ENCODE measurements around the gene CHD1L. TPM values are rescaled to one million over a fixed set of nuclear protein-coding genes. Genes with fewer than 3 reads are reported as not detected.

The CHD1L gene
- total and polyA plus RNA-seq, 2 of the 4 experiments (the other 2 are of a cell fraction): 31.2 to 47.5 TPM

GRCh38 chr1:147214325-147214724, 28.2 kb upstream of the CHD1L start:
- H2AFZ ChIP-seq (replicated peaks; ENCODE audit: low read length, poor library complexity): no peak overlapping the region
- no peak overlapping the region for H3K18ac ChIP-seq (ENCODE audit: low read depth, low read length)
- ATAC-seq (ENCODE audit: low read depth) (no peak), DNase-seq (no peak)
- no peak for TF ChIP-seq RAD21 (IDR thresholded peaks at IDR 0.05; ENCODE audit: low read length)
- TF ChIP-seq USF2 (IDR thresholded peaks at IDR 0.05; ENCODE audit: low read depth, low read length): no peak
- no peak for TF ChIP-seq MAFK (IDR thresholded peaks at IDR 0.05; ENCODE audit: low read depth, low read length)
- no peak for TF ChIP-seq RCOR1 (IDR thresholded peaks at IDR 0.05; ENCODE audit: insufficient replicate concordance, low read length)
- TF ChIP-seq FOS (IDR thresholded peaks at IDR 0.05; ENCODE audit: low read depth, low read length): no peak
- no peak for TF ChIP-seq CEBPB (IDR thresholded peaks at IDR 0.05; ENCODE audit: low read depth, low read length)
- TF ChIP-seq BHLHE40 (IDR thresholded peaks at IDR 0.05; ENCODE audit: low read depth, low read length): no peak
- no peak for TF ChIP-seq ELK1 (IDR thresholded peaks at IDR 0.05; ENCODE audit: borderline replicate concordance, low read depth, low read length)
- no peak for TF ChIP-seq NFE2L2 (IDR thresholded peaks at IDR 0.05; ENCODE audit: low read depth, low read length)
- no peak for TF ChIP-seq CHD1 (IDR thresholded peaks at IDR 0.05; ENCODE audit: low read depth, low read length)
- TF ChIP-seq CTCF (conservative IDR thresholded peaks at IDR 0.05; ENCODE audit: low read depth, low read length): no peak
- TF ChIP-seq MAZ (IDR thresholded peaks at IDR 0.05; ENCODE audit: borderline replicate concordance, low read depth, low read length): no peak
- TF ChIP-seq SMC3 (IDR thresholded peaks at IDR 0.05; ENCODE audit: low read depth, low read length): no peak
- TF ChIP-seq MXI1 (IDR thresholded peaks at IDR 0.05; ENCODE audit: borderline replicate concordance, low read depth, low read length): no peak
- TF ChIP-seq RFX5 (IDR thresholded peaks at IDR 0.05; ENCODE audit: low read depth, low read length): no peak
- no peak for TF ChIP-seq POLR2A (IDR thresholded peaks at IDR 0.05; ENCODE audit: low read depth, low read length)
- no peak overlapping the region for H3K56ac ChIP-seq (ENCODE audit: extremely low read depth, insufficient read depth, low read length)
- H4K91ac ChIP-seq (ENCODE audit: insufficient read depth, low read depth, low read length): no peak overlapping the region
- no peak overlapping the region for H3K4me3 ChIP-seq (ENCODE audit: insufficient read depth, low read depth, low read length)
- H3K4me1 ChIP-seq (ENCODE audit: control insufficient read depth, insufficient read depth, low read length): no peaks in the 10 kb centered on the region
- no peaks in the 10 kb centered on the region for H3K36me3 ChIP-seq (ENCODE audit: control insufficient read depth, insufficient read depth, low read length)
- intact Hi-C loops (cut with micrococcal nuclease): no loop called here
- H2AK5ac ChIP-seq (ENCODE audit: low read depth, low read length): no peak overlapping the region
- in situ Hi-C loops (cut with MboI; ENCODE audit: low sequenced_read_pairs): no loop called here
- H3K27me3 ChIP-seq (ENCODE audit: control insufficient read depth, insufficient read depth, low read length): no peaks in the 10 kb centered on the region
- no peak overlapping the region for H2BK5ac ChIP-seq (ENCODE audit: low read depth, low read length, poor library complexity, severe bottlenecking)
- H2BK120ac ChIP-seq (ENCODE audit: low read depth, low read length): no peak overlapping the region
- CTCF ChIA-PET: no interaction called here
- no peak overlapping the region for H2BK20ac ChIP-seq (ENCODE audit: low read depth, low read length)
- H4K8ac ChIP-seq (ENCODE audit: low read depth in 2 of 2, low read length in 2 of 2): no peak overlapping the region
- H4K5ac ChIP-seq (ENCODE audit: low read depth, low read length): no peak overlapping the region
- H3K14ac ChIP-seq (replicated peaks; ENCODE audit: low read depth, low read length): no peak overlapping the region
- no peak overlapping the region for H3K27ac ChIP-seq (ENCODE audit: insufficient read depth, low read length)
- H4K20me1 ChIP-seq (ENCODE audit: insufficient read depth, low read length): no peaks in the 10 kb centered on the region
- POLR2A ChIA-PET (ENCODE audit: unreplicated experiment): no interaction called here
- no peaks in the 10 kb centered on the region for H3K9me3 ChIP-seq (ENCODE audit: control insufficient read depth, insufficient read depth, low read length)
- no peaks in the 10 kb centered on the region; the same call in 1 of the 2 replicates for H3K9me1 ChIP-seq (ENCODE audit: insufficient read depth, low read length)
- no peak overlapping the region for H3K4ac ChIP-seq (ENCODE audit: low read depth, low read length)
- no peak overlapping the region for H3K9ac ChIP-seq (ENCODE audit: low read depth, low read length)
- no peak overlapping the region for H2BK15ac ChIP-seq (ENCODE audit: low read depth, low read length)
- dilution Hi-C loops (cut with HindIII; ENCODE audit: low sequenced_read_pairs, unreplicated experiment): no loop called here
- H2AK9ac ChIP-seq (replicated peaks; ENCODE audit: low read depth, low read length, poor library complexity): no peak overlapping the region
- no peak overlapping the region for H3K23ac ChIP-seq (ENCODE audit: low read depth, low read length)
- no peak overlapping the region for H3K4me2 ChIP-seq (ENCODE audit: low read depth, low read length)
- no peaks in the 10 kb centered on the region for H3K79me1 ChIP-seq (ENCODE audit: low read depth in 1 of 2, low read length in 2 of 2)
- 40% methylated on average over 1 of the region's 7 CpGs; no CpG with 5 or more reads in 1 of the 2 experiments for WGBS, 2 experiments (ENCODE audit: extremely low coverage in 2 of 2, insufficient read length in 1 of 2)
- BruUV-seq (replicated peaks): no TSS peak

Data from IMR-90 (cell line).